WTC11 (cell line): Measurements from ENCODE around the gene RWDD1.

Experiments used
- ETV6 ChIP-seq: sonication (generic); formaldehyde crosslinking; IDR thresholded peaks from 2 replicates; pipeline ENCODE4 v1.8.1; 2022; ENCODE audit warnings: mild to moderate bottlenecking, missing genetic modification reagents
- JUN ChIP-seq: sonication (generic); formaldehyde crosslinking; IDR thresholded peaks from 2 replicates; pipeline ENCODE4 v1.8.0; 2023; ENCODE audit warnings: mild to moderate bottlenecking, missing genetic modification reagents
- NFYB ChIP-seq: sonication (generic); formaldehyde crosslinking; conservative IDR thresholded peaks from 2 replicates; pipeline ENCODE4 v1.8.0; 2022; ENCODE audit warnings: low read depth, missing genetic modification reagents
- SMAD4 ChIP-seq: sonication (generic); formaldehyde crosslinking; IDR thresholded peaks from 2 replicates; pipeline ENCODE4 v1.8.0; 2022; ENCODE audit warnings: mild to moderate bottlenecking, missing genetic modification reagents
- ZNF263 ChIP-seq: sonication (generic); formaldehyde crosslinking; IDR thresholded peaks from 2 replicates; pipeline ENCODE4 v1.8.1; 2022; ENCODE audit warnings: low read depth, mild to moderate bottlenecking, moderate library complexity, missing genetic modification reagents
- TF ChIP-seq, protein P1 (sequence below): fragments of 200-600 bp; IDR thresholded peaks from 2 replicates; pipeline ENCODE4 v1.8.0; 2022; ENCODE audit warnings: antibody characterized with exemption
- TF ChIP-seq, protein P2 (sequence below): sonication (generic); formaldehyde crosslinking; conservative IDR thresholded peaks from 2 replicates; pipeline ENCODE4 v1.8.1; 2022; ENCODE audit warnings: mild to moderate bottlenecking, missing genetic modification reagents
- TF ChIP-seq, protein P3 (sequence below): fragments of 250-450 bp; sonication (Bioruptor Pico); IDR thresholded peaks from 2 replicates; pipeline ENCODE4 v1.9.0; 2021; ENCODE audit warnings: mild to moderate bottlenecking
- TF ChIP-seq, protein P4 (sequence below): sonication (generic); formaldehyde crosslinking; IDR thresholded peaks from 2 replicates; pipeline ENCODE4 v1.8.1; 2022; ENCODE audit warnings: low read depth, mild to moderate bottlenecking, moderate library complexity, missing genetic modification reagents, borderline replicate concordance
- TF ChIP-seq, protein P5 (sequence below): sonication (generic); formaldehyde crosslinking; IDR thresholded peaks from 2 replicates; pipeline ENCODE4 v1.8.1; 2023; ENCODE audit warnings: mild to moderate bottlenecking, missing genetic modification reagents
- TF ChIP-seq, protein P6 (sequence below): sonication (generic); formaldehyde crosslinking; IDR thresholded peaks from 2 replicates; pipeline ENCODE4 v1.8.1; 2022; ENCODE audit warnings: mild to moderate bottlenecking, moderate library complexity, missing genetic modification reagents
- TF ChIP-seq, protein P7 (sequence below): sonication (generic); formaldehyde crosslinking; IDR thresholded peaks from 2 replicates; pipeline ENCODE4 v1.8.0; 2023; ENCODE audit warnings: missing genetic modification reagents, mild to moderate bottlenecking, borderline replicate concordance

DNA sequence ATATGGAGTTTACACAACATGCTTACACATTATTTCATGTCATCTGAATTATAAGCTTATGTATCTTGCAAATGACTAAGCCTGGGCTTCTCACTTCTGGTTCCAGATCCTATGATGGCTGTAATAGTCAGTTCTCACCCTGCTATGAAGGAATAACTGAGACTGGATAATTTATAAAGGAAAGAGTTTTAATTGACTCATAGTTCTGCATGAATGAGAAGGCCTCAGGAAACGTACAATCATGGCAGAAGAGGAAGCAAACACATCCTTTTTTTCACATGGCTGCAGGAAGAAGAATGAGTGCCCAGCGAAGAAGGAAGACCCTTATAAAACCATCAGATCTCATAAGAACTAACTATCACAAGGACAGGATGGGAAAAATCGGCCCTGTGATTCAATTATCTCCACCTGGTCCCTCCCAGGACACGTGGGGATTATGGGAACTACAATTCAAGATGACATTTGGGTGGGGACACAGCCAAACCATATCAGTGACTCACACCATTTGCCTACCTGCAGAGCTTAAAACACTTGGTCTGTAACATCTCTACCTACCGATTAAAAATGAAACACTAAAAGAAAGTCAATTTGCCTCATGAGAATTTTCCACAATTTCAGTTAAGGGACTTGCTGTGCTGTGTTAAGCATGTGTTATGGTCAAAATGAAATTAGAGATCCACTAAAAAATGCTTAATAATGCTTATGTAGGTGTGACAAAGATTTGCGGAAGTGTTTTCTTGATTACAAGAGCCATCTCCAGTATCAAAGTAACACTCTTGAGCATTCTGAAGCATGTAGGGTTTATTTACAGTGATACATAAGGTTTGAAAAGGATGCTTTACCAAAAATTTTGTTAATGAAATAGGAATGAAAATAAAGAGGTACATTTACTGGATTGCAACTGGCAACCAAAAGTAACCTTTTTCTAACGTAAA, 2.2 kb upstream of the RWDD1 start:
- TF ChIP-seq, protein P1, sequence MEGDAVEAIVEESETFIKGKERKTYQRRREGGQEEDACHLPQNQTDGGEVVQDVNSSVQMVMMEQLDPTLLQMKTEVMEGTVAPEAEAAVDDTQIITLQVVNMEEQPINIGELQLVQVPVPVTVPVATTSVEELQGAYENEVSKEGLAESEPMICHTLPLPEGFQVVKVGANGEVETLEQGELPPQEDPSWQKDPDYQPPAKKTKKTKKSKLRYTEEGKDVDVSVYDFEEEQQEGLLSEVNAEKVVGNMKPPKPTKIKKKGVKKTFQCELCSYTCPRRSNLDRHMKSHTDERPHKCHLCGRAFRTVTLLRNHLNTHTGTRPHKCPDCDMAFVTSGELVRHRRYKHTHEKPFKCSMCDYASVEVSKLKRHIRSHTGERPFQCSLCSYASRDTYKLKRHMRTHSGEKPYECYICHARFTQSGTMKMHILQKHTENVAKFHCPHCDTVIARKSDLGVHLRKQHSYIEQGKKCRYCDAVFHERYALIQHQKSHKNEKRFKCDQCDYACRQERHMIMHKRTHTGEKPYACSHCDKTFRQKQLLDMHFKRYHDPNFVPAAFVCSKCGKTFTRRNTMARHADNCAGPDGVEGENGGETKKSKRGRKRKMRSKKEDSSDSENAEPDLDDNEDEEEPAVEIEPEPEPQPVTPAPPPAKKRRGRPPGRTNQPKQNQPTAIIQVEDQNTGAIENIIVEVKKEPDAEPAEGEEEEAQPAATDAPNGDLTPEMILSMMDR: no peak
- TF ChIP-seq, protein P2, sequence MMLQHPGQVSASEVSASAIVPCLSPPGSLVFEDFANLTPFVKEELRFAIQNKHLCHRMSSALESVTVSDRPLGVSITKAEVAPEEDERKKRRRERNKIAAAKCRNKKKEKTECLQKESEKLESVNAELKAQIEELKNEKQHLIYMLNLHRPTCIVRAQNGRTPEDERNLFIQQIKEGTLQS (CRISPR knock-in tag): no peak
- TF ChIP-seq JUN (CRISPR knock-in tag): no peak
- TF ChIP-seq, protein P3, sequence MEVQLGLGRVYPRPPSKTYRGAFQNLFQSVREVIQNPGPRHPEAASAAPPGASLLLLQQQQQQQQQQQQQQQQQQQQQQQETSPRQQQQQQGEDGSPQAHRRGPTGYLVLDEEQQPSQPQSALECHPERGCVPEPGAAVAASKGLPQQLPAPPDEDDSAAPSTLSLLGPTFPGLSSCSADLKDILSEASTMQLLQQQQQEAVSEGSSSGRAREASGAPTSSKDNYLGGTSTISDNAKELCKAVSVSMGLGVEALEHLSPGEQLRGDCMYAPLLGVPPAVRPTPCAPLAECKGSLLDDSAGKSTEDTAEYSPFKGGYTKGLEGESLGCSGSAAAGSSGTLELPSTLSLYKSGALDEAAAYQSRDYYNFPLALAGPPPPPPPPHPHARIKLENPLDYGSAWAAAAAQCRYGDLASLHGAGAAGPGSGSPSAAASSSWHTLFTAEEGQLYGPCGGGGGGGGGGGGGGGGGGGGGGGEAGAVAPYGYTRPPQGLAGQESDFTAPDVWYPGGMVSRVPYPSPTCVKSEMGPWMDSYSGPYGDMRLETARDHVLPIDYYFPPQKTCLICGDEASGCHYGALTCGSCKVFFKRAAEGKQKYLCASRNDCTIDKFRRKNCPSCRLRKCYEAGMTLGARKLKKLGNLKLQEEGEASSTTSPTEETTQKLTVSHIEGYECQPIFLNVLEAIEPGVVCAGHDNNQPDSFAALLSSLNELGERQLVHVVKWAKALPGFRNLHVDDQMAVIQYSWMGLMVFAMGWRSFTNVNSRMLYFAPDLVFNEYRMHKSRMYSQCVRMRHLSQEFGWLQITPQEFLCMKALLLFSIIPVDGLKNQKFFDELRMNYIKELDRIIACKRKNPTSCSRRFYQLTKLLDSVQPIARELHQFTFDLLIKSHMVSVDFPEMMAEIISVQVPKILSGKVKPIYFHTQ (CRISPR knock-in tag): no peak
- TF ChIP-seq, protein P4, sequence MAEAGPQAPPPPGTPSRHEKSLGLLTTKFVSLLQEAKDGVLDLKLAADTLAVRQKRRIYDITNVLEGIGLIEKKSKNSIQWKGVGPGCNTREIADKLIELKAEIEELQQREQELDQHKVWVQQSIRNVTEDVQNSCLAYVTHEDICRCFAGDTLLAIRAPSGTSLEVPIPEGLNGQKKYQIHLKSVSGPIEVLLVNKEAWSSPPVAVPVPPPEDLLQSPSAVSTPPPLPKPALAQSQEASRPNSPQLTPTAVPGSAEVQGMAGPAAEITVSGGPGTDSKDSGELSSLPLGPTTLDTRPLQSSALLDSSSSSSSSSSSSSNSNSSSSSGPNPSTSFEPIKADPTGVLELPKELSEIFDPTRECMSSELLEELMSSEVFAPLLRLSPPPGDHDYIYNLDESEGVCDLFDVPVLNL: no peak
- TF ChIP-seq, protein P5, sequence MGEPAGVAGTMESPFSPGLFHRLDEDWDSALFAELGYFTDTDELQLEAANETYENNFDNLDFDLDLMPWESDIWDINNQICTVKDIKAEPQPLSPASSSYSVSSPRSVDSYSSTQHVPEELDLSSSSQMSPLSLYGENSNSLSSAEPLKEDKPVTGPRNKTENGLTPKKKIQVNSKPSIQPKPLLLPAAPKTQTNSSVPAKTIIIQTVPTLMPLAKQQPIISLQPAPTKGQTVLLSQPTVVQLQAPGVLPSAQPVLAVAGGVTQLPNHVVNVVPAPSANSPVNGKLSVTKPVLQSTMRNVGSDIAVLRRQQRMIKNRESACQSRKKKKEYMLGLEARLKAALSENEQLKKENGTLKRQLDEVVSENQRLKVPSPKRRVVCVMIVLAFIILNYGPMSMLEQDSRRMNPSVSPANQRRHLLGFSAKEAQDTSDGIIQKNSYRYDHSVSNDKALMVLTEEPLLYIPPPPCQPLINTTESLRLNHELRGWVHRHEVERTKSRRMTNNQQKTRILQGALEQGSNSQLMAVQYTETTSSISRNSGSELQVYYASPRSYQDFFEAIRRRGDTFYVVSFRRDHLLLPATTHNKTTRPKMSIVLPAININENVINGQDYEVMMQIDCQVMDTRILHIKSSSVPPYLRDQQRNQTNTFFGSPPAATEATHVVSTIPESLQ (CRISPR knock-in tag): no peak
- no peak for TF ChIP-seq NFYB
- no peak for TF ChIP-seq ZNF263 (CRISPR knock-in tag)
- TF ChIP-seq ETV6 (CRISPR knock-in tag): no peak
- TF ChIP-seq, protein P6, sequence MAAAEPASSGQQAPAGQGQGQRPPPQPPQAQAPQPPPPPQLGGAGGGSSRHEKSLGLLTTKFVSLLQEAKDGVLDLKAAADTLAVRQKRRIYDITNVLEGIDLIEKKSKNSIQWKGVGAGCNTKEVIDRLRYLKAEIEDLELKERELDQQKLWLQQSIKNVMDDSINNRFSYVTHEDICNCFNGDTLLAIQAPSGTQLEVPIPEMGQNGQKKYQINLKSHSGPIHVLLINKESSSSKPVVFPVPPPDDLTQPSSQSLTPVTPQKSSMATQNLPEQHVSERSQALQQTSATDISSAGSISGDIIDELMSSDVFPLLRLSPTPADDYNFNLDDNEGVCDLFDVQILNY (CRISPR knock-in tag): no peak
- TF ChIP-seq SMAD4 (CRISPR knock-in tag): no peak
- TF ChIP-seq, protein P7, sequence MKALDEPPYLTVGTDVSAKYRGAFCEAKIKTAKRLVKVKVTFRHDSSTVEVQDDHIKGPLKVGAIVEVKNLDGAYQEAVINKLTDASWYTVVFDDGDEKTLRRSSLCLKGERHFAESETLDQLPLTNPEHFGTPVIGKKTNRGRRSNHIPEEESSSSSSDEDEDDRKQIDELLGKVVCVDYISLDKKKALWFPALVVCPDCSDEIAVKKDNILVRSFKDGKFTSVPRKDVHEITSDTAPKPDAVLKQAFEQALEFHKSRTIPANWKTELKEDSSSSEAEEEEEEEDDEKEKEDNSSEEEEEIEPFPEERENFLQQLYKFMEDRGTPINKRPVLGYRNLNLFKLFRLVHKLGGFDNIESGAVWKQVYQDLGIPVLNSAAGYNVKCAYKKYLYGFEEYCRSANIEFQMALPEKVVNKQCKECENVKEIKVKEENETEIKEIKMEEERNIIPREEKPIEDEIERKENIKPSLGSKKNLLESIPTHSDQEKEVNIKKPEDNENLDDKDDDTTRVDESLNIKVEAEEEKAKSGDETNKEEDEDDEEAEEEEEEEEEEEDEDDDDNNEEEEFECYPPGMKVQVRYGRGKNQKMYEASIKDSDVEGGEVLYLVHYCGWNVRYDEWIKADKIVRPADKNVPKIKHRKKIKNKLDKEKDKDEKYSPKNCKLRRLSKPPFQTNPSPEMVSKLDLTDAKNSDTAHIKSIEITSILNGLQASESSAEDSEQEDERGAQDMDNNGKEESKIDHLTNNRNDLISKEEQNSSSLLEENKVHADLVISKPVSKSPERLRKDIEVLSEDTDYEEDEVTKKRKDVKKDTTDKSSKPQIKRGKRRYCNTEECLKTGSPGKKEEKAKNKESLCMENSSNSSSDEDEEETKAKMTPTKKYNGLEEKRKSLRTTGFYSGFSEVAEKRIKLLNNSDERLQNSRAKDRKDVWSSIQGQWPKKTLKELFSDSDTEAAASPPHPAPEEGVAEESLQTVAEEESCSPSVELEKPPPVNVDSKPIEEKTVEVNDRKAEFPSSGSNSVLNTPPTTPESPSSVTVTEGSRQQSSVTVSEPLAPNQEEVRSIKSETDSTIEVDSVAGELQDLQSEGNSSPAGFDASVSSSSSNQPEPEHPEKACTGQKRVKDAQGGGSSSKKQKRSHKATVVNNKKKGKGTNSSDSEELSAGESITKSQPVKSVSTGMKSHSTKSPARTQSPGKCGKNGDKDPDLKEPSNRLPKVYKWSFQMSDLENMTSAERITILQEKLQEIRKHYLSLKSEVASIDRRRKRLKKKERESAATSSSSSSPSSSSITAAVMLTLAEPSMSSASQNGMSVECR (CRISPR knock-in tag): no peak
